Effector CD8-positive, alpha-beta T cell (primary cell): ENCODE results near the gene MROH2B.

Source experiments
- DNase-seq: peaks from one replicate; lab custom pipeline; 2025; lab: John Stamatoyannopoulos, UW

MROH2B gene

DNA sequence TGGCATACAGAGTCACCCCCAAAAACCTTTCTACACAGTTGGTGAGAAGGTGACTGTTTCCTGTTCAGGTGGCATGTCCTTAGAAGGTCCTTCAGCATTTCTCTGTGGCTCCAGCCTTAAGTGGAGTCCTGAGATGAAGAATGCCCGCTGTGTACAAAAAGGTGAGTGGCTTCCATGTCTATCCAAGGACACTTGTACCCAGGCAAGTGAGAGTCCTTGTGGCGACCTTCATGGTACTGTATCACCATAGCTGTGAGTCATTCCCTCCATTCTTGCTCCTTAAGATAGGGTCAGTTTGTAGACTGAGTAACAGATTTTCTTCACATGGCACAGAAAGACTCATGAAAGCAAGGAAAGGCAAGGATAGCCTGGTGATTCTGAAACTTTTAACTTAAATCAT, 98.7 kb downstream of the MROH2B start:
- no peak for DNase-seq

DNA sequence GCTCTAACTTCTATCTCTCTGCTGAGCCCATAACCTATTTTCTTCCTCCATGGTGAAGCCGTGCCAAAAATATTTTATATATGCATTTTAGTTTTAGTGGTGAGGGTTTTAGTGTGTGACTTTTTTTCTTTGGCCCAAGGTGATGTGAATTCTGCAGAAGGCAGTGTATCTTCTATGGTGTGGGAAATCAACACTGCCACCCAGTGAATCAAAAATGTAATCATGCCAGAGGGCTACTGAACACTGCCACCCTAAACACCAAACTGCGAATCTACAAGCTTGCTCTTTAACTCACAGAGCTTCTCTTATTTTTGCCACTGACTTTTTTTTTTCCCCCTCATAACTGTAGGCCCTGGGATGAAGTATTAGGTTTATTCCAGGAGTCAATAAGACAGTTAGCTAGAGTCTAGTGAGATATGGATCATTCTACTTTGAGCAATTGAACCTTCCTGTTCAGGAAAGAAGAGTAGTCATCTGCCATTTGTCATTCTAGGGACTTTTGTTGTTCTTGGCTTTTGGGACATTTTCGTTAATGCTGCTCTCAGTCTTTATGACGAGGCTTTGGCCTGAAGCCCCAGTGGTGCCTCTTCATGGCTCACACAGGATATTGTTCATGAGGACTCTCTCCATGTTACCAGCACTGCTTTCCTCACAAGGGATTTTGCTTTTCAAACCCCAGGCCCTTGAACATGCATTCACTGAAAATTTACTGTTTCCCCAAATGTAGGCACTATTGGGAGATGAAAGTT, 108.8 kb downstream of the MROH2B start:
- no peak for DNase-seq

DNA sequence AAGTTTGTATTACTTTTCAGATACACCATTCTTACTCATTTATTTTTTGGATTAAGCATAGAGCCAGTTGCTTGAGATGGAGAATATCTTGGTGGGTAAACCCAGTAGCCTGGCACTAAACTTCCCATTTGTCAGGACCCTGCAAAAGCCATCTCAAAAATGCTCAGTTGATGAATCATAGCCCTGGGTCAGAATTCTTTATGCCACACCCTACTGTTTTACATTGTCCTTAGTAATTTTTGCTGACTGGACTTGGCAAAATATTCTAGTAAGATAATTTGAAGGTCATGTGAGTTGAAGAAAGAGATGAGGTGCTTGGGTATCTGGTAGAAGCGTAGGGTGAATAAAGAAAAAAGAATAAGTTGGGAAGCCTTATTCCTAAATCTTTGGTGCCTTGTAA, 111.1 kb downstream of the MROH2B start:
- no peak for DNase-seq

DNA sequence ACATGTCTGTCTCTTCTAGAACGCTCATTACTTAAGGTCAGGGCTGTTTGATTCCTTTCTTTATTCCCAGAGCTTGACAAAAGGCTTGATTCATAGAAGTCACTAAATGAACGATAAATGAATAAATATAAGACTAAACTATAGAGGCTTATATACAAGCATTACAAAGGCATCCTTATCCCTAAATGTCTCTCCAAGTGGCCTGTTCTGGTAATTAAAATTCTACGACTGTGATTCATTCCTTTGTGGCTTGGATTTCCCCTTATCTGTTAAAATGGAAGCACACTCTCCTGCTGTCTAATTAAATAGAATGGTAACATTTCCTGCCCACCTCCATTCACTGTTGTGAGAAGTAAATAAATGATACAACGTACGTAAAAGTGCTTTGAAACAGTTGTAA, 112.3 kb downstream of the MROH2B start:
- no peak for DNase-seq

DNA sequence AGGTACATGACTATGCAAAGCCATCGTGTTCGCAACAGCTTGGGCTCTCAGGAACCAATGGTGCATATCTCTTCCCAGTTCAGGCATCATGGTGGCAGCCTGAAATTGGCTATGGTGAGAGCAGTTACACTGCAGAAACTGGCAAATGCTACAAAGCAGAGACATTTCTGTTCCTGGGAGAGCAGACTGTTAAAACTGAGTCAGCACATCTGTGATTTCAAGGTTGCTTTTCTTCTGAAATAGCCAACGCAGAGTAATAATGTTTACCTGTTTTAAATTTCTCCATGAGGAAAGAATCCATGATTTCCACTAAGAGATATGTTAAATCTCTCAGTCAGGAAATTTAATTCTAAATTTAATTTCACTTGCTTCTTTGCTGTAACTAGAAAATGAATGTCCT, 114.1 kb downstream of the MROH2B start:
- no peak for DNase-seq

DNA sequence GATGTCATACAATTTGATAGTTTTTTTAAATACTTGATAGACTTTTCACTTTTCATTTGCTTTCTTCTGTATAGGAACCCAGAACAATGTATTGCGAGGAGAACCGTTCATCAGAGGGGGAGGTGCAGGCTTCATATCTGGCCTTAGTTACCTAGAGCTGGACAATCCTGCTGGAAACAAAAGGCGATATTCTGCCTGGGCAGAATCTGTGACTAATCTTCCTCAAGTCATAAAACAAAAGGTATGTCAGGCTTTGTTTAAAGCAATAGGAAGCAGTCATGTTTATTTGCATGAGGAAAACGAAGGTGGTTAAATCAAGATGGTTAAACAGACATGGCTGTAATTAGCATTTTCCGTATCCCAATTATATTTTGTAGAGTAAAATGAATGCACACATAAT, 115.8 kb downstream of the MROH2B start:
- DNase-seq = no peak
